Mammary epithelial cell (primary cell): Measurements from ENCODE around the gene FSD2.

Source experiments
- EZH2 ChIP-seq: IDR thresholded peaks from 2 replicates; pipeline ENCODE4 v1.6.1; 2012; ENCODE audit warnings: low read length, inconsistent platforms, borderline replicate concordance
- TF ChIP-seq, protein P1 (sequence below), 2 donors: IDR thresholded peaks in 1 of 2; conservative IDR thresholded peaks in 1 of 2; 2 replicates each; pipeline ENCODE4 v1.5.1; 2011 to 2012; ENCODE audit warnings: inconsistent platforms in 2 of 2, low read length in 2 of 2, mild to moderate bottlenecking in 2 of 2, control low read depth in 1 of 2, low read depth in 1 of 2; ENCODE audit not compliant: insufficient read depth in 1 of 2; ENCODE audit errors: extremely low read depth in 1 of 2

- TF ChIP-seq, protein P1, sequence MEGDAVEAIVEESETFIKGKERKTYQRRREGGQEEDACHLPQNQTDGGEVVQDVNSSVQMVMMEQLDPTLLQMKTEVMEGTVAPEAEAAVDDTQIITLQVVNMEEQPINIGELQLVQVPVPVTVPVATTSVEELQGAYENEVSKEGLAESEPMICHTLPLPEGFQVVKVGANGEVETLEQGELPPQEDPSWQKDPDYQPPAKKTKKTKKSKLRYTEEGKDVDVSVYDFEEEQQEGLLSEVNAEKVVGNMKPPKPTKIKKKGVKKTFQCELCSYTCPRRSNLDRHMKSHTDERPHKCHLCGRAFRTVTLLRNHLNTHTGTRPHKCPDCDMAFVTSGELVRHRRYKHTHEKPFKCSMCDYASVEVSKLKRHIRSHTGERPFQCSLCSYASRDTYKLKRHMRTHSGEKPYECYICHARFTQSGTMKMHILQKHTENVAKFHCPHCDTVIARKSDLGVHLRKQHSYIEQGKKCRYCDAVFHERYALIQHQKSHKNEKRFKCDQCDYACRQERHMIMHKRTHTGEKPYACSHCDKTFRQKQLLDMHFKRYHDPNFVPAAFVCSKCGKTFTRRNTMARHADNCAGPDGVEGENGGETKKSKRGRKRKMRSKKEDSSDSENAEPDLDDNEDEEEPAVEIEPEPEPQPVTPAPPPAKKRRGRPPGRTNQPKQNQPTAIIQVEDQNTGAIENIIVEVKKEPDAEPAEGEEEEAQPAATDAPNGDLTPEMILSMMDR (conservative IDR thresholded peaks at IDR 0.05 in 1 of 2, IDR thresholded peaks at IDR 0.05 in 1 of 2; ENCODE audit: extremely low read depth in 1 of 2, insufficient read depth in 1 of 2, low read depth in 1 of 2, low read length in 2 of 2): no peak
- no peak for TF ChIP-seq EZH2
These were observed 37.3 kb downstream of the FSD2 start for GRCh38 chr15:82768414-82769054.
